HCT116 (cell line): Measurements from ENCODE around the gene ACSL6. TPM values are rescaled to one million over a fixed set of nuclear protein-coding genes. Genes with fewer than 3 reads are reported as not detected.

ENCODE experiments used
- ATAC-seq: fragments of 200-7000 bp; cut with Tn5 transposase; 2 replicates; pipeline ENCODE4 v1.9.1; 2020; ENCODE audit warnings: mild to moderate bottlenecking, moderate library complexity
- BruUV-seq: library from RNA; stranded (reverse); fragments of 400-500 nt; replicated peaks from 2 replicates; lab custom pipeline; 2021; lab: Mats Ljungman, UMichigan
- CTCF ChIA-PET: fragments of 300-600 bp; sonication (Branson Sonifier 250); formaldehyde crosslinking; loops from one replicate; lab custom pipeline; 2021; ENCODE audit warnings: antibody characterized with exemption; lab: Charles Lee
- POLR2A ChIA-PET: fragments of 300-600, 350-600 bp; sonication (Branson Sonifier 250); formaldehyde crosslinking; loops from one replicate; lab custom pipeline; 2021; ENCODE audit warnings: antibody characterized with exemption; lab: Charles Lee
- RAD21 ChIA-PET, 2 experiments: fragments of 300-600 bp; sonication (Branson Sonifier 250); formaldehyde crosslinking; loops; one replicate each; lab custom pipeline; 2023; ENCODE audit warnings: low total read pairs in 2 of 2; ENCODE audit not compliant: uncharacterized antibody in 2 of 2, unreplicated experiment in 2 of 2, low non-redundant PET in 1 of 2; lab: Charles Lee
- DNase-seq: peaks from one replicate; pipeline ENCODE4 v3.0.0-alpha.2; 2010; ENCODE audit warnings: low read depth, low spot score
- H2AFZ ChIP-seq: fragments of 200-600 bp; shearing (Covaris generic), sonication (generic); 2 replicates; pipeline ENCODE4 v1.6.1; 2017; ENCODE audit warnings: low read depth, mixed run types, mixed read lengths, antibody characterized with exemption, low read length; ENCODE audit not compliant: poor library complexity, severe bottlenecking
- H3K27ac ChIP-seq: 2 replicates; pipeline ENCODE4 v1.5.1; 2012; ENCODE audit warnings: low read depth, low read length
- H3K27me3 ChIP-seq: fragments of 200-600 bp; sonication (generic); 2 replicates; pipeline ENCODE4 v1.6.1; 2016; ENCODE audit warnings: mixed run types, low read length, mixed read lengths; ENCODE audit not compliant: insufficient read depth
- H3K36me3 ChIP-seq, 2 experiments: fragments of 200-500 bp in 1 of 2; fragments of 200-600 bp in 1 of 2; sonication (Bioruptor generic) in 1 of 2; sonication (generic) in 1 of 2; 2 replicates each; pipeline versions ENCODE4 v1.5.1 to v1.6.1; 2014 to 2016; ENCODE audit warnings: low read length in 2 of 2, inconsistent platforms in 1 of 2, mixed read lengths in 1 of 2, mixed run types in 1 of 2; ENCODE audit not compliant: insufficient read depth in 2 of 2, control insufficient read depth in 1 of 2
- H3K4me1 ChIP-seq, 2 experiments: fragments of 200-600 bp in 1 of 2; sonication (generic) in 1 of 2; 2 replicates each; pipeline versions ENCODE4 v1.5.1 to v1.6.1; 2012 to 2017; ENCODE audit warnings: low read length in 2 of 2, inconsistent platforms in 1 of 2, mild to moderate bottlenecking in 1 of 2, mixed read lengths in 1 of 2, mixed run types in 1 of 2, moderate library complexity in 1 of 2; ENCODE audit not compliant: insufficient read depth in 2 of 2, control insufficient read depth in 1 of 2
- H3K4me2 ChIP-seq: fragments of 200-600 bp; sonication (generic); 2 replicates; pipeline ENCODE4 v1.6.1; 2017; ENCODE audit warnings: mixed run types, low read length, mixed read lengths
- H3K4me3 ChIP-seq, 2 experiments: fragments of 200-600 bp in 1 of 2; sonication (generic) in 1 of 2; replicated peaks in 1 of 2; 2 replicates each; pipeline ENCODE4 v1.5.1; 2011 to 2016; ENCODE audit warnings: low read length in 2 of 2, control low read depth in 1 of 2, low read depth in 1 of 2, mild to moderate bottlenecking in 1 of 2, mixed read lengths in 1 of 2, mixed run types in 1 of 2
- H3K79me2 ChIP-seq: fragments of 200-600 bp; sonication (generic); 2 replicates; pipeline ENCODE4 v1.6.1; 2017; ENCODE audit warnings: mild to moderate bottlenecking, mixed run types, low read length, moderate library complexity, mixed read lengths; ENCODE audit not compliant: insufficient read depth
- H3K9ac ChIP-seq: fragments of 200-600 bp; sonication (generic); 2 replicates; pipeline ENCODE4 v1.6.1; 2016; ENCODE audit warnings: low read length, mixed read lengths
- H3K9me2 ChIP-seq: fragments of 200-600 bp; sonication (generic), shearing (Covaris generic); 2 replicates; pipeline ENCODE4 v1.6.1; 2017; ENCODE audit warnings: mixed run types, mild to moderate bottlenecking, moderate library complexity; ENCODE audit not compliant: insufficient read depth
- H3K9me3 ChIP-seq, 2 experiments: fragments of 200-500 bp in 1 of 2; fragments of 200-600 bp in 1 of 2; sonication (Bioruptor generic) in 1 of 2; sonication (generic) in 1 of 2; 2 replicates each; pipeline ENCODE4 v1.6.1; 2014 to 2017; ENCODE audit warnings: low read length in 2 of 2, mixed read lengths in 2 of 2, inconsistent platforms in 1 of 2, low read depth in 1 of 2, mild to moderate bottlenecking in 1 of 2, mixed run types in 1 of 2, moderate library complexity in 1 of 2; ENCODE audit not compliant: control insufficient read depth in 1 of 2, insufficient read depth in 1 of 2
- H4K20me1 ChIP-seq: fragments of 200-600 bp; sonication (generic), shearing (Covaris generic); 2 replicates; pipeline ENCODE4 v1.6.1; 2017; ENCODE audit warnings: mixed run types, mild to moderate bottlenecking, moderate library complexity; ENCODE audit not compliant: insufficient read depth
- CEBPB ChIP-seq: IDR thresholded peaks from 2 replicates; pipeline ENCODE4 v1.6.1; 2012; ENCODE audit warnings: low read depth
- EGR1 ChIP-seq: IDR thresholded peaks from 2 replicates; pipeline ENCODE4 v1.6.1; 2012; ENCODE audit warnings: low read depth
- ELF1 ChIP-seq: IDR thresholded peaks from 2 replicates; pipeline ENCODE4 v1.6.1; 2012; ENCODE audit warnings: low read depth, borderline replicate concordance
- EZH2 ChIP-seq: fragments of 200-600 bp; sonication (generic); IDR thresholded peaks from 2 replicates; pipeline ENCODE4 v1.6.1; 2017; ENCODE audit warnings: antibody characterized with exemption, mixed run types
- EZH2phosphoT487 ChIP-seq: fragments of 200-600 bp; IDR thresholded peaks from 2 replicates; pipeline ENCODE4 v1.6.1; 2018; ENCODE audit warnings: antibody characterized with exemption, borderline replicate concordance
- JUND ChIP-seq: IDR thresholded peaks from 2 replicates; pipeline ENCODE4 v1.6.1; 2012
- MAX ChIP-seq: IDR thresholded peaks from 2 replicates; pipeline ENCODE4 v1.6.1; 2012
- POLR2A ChIP-seq: IDR thresholded peaks from 2 replicates; pipeline ENCODE4 v1.7.0; 2011; ENCODE audit warnings: borderline replicate concordance; ENCODE audit not compliant: insufficient read depth, insufficient read length; ENCODE audit errors: extremely low read depth
- POLR2AphosphoS5 ChIP-seq: IDR thresholded peaks from 2 replicates; pipeline ENCODE4 v1.6.1; 2011; ENCODE audit warnings: mild to moderate bottlenecking, low read depth, low read length, moderate library complexity
- RAD21 ChIP-seq: IDR thresholded peaks from 2 replicates; pipeline ENCODE4 v1.6.1; 2012; ENCODE audit warnings: low read depth, mild to moderate bottlenecking
- SIN3A ChIP-seq: IDR thresholded peaks from 2 replicates; pipeline ENCODE4 v1.6.1; 2012; ENCODE audit warnings: low read depth
- SP1 ChIP-seq: IDR thresholded peaks from 2 replicates; pipeline ENCODE4 v1.6.1; 2012; ENCODE audit warnings: low read depth
- SRF ChIP-seq: IDR thresholded peaks from 2 replicates; pipeline ENCODE4 v1.6.1; 2012; ENCODE audit warnings: low read depth
- TCF7L2 ChIP-seq: IDR thresholded peaks from 2 replicates; pipeline ENCODE4 v1.7.0; 2011; ENCODE audit warnings: borderline replicate concordance, inconsistent platforms; ENCODE audit not compliant: insufficient read depth, insufficient read length; ENCODE audit errors: extremely low read depth
- YY1 ChIP-seq: IDR thresholded peaks from 2 replicates; pipeline ENCODE4 v1.6.1; 2011; ENCODE audit warnings: low read length, low read depth, moderate library complexity, mild to moderate bottlenecking; ENCODE audit not compliant: insufficient replicate concordance; ENCODE audit errors: extremely low read depth
- ZBTB33 ChIP-seq: IDR thresholded peaks from 2 replicates; pipeline ENCODE4 v1.6.1; 2011; ENCODE audit warnings: mild to moderate bottlenecking, low read length, moderate library complexity; ENCODE audit not compliant: insufficient replicate concordance; ENCODE audit errors: extremely low read depth
- ZFX ChIP-seq: fragments of 450-650 bp; IDR thresholded peaks from 2 replicates; pipeline ENCODE4 v1.6.1; 2017
- intact Hi-C: fragments of 100-400 bp; cut with micrococcal nuclease; formaldehyde crosslinking; loops from 2 replicates; pipeline ENCODE4 v1.10.0; 2022
- total RNA-seq: library from RNA; stranded (reverse); gene quantifications from one replicate; pipeline ENCODE4 v1.2.1, GENCODE V29; 2021; ENCODE audit not compliant: unreplicated experiment
- TF ChIP-seq, protein P1 (sequence below): IDR thresholded peaks from 2 replicates; pipeline ENCODE4 v1.6.1; 2012; ENCODE audit warnings: low read depth
- TF ChIP-seq, protein P2 (sequence below), 3 experiments: fragments of 200-600 bp in 1 of 3; sonication (generic) in 1 of 3; IDR thresholded peaks in 2 of 3; conservative IDR thresholded peaks in 1 of 3; 2 replicates each; pipeline ENCODE4 v1.5.1; 2012 to 2017; ENCODE audit warnings: low read depth in 2 of 3, low read length in 2 of 3, antibody characterized with exemption in 1 of 3, borderline replicate concordance in 1 of 3, control low read depth in 1 of 3, mild to moderate bottlenecking in 1 of 3, mixed read lengths in 1 of 3, mixed run types in 1 of 3, moderate library complexity in 1 of 3; ENCODE audit not compliant: insufficient read depth in 1 of 3

ACSL6 gene
- total RNA-seq, 1 experiment from 2014 or later, result 2.3 TPM

DNA sequence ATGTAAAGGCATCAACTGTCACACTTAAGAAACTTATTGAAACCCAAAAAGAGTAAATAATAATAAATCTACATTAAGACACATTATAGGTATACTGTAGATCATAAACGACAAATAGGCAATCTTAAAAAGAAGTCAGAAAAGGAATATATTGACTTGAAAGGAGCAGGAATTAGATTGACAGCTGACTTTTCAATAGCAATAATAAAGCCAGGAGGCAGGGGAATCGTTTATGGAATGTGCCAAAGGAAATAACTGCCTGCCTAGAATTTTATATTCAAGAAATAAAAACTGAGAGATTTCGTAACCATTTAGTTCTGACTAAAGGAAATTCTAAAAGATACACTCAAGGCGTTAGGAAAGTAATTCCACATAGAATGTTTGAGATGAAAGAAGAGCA, 21.7 kb upstream of the ACSL6 start:
- no peaks in the 10 kb centered on the region for H3K9me2 ChIP-seq
- H3K36me3 ChIP-seq, result no peaks in the 10 kb centered on the region
- intact Hi-C loops, result loop anchor here (10.0 kb wide), 1 partner anchor 578 kb away; no protein-coding TSS in a partner anchor
- H2AFZ ChIP-seq, result no peak overlapping the region
- no peaks in the 10 kb centered on the region for H4K20me1 ChIP-seq
- TF ChIP-seq POLR2A (no peak), CEBPB (no peak), EZH2 (no peak), RAD21 (no peak), EGR1 (no peak), SP1 (no peak), ELF1 (no peak), ZBTB33 (no peak), ZFX (no peak), MAX (no peak), SRF (no peak), TCF7L2 (no peak), POLR2AphosphoS5 (no peak), EZH2phosphoT487 (no peak), YY1 (no peak), JUND (no peak), SIN3A (no peak)
- TF ChIP-seq, protein P1, sequence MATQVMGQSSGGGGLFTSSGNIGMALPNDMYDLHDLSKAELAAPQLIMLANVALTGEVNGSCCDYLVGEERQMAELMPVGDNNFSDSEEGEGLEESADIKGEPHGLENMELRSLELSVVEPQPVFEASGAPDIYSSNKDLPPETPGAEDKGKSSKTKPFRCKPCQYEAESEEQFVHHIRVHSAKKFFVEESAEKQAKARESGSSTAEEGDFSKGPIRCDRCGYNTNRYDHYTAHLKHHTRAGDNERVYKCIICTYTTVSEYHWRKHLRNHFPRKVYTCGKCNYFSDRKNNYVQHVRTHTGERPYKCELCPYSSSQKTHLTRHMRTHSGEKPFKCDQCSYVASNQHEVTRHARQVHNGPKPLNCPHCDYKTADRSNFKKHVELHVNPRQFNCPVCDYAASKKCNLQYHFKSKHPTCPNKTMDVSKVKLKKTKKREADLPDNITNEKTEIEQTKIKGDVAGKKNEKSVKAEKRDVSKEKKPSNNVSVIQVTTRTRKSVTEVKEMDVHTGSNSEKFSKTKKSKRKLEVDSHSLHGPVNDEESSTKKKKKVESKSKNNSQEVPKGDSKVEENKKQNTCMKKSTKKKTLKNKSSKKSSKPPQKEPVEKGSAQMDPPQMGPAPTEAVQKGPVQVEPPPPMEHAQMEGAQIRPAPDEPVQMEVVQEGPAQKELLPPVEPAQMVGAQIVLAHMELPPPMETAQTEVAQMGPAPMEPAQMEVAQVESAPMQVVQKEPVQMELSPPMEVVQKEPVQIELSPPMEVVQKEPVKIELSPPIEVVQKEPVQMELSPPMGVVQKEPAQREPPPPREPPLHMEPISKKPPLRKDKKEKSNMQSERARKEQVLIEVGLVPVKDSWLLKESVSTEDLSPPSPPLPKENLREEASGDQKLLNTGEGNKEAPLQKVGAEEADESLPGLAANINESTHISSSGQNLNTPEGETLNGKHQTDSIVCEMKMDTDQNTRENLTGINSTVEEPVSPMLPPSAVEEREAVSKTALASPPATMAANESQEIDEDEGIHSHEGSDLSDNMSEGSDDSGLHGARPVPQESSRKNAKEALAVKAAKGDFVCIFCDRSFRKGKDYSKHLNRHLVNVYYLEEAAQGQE, result no peak
- TF ChIP-seq, protein P2, sequence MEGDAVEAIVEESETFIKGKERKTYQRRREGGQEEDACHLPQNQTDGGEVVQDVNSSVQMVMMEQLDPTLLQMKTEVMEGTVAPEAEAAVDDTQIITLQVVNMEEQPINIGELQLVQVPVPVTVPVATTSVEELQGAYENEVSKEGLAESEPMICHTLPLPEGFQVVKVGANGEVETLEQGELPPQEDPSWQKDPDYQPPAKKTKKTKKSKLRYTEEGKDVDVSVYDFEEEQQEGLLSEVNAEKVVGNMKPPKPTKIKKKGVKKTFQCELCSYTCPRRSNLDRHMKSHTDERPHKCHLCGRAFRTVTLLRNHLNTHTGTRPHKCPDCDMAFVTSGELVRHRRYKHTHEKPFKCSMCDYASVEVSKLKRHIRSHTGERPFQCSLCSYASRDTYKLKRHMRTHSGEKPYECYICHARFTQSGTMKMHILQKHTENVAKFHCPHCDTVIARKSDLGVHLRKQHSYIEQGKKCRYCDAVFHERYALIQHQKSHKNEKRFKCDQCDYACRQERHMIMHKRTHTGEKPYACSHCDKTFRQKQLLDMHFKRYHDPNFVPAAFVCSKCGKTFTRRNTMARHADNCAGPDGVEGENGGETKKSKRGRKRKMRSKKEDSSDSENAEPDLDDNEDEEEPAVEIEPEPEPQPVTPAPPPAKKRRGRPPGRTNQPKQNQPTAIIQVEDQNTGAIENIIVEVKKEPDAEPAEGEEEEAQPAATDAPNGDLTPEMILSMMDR (IDR thresholded peaks at IDR 0.05 in 2 of 3, conservative IDR thresholded peaks at IDR 0.05 in 1 of 3; ENCODE audit: borderline replicate concordance in 1 of 3, insufficient read depth in 1 of 3, low read depth in 2 of 3, low read length in 2 of 3), result no peak
- H3K4me1 ChIP-seq, result no peaks in the 10 kb centered on the region
- ATAC-seq (no peak), DNase-seq (no peak)
- POLR2A ChIA-PET, result no interaction called here
- H3K27me3 ChIP-seq, result no peaks in the 10 kb centered on the region
- H3K9ac ChIP-seq, result no peak overlapping the region
- CTCF ChIA-PET, result no interaction called here
- H3K4me2 ChIP-seq, result no peak overlapping the region
- H3K9me3 ChIP-seq, result no peaks in the 10 kb centered on the region
- no peaks in the 10 kb centered on the region for H3K79me2 ChIP-seq
- H3K4me3 ChIP-seq, result no peak overlapping the region
- RAD21 ChIA-PET, result no interaction called here
- no peak overlapping the region for H3K27ac ChIP-seq
- BruUV-seq, result no TSS peak
